EL (cell line): Measurements from ENCODE around the gene ZFP92.

Experiments used
- DNase-seq: peaks from one replicate; pipeline ENCODE4 v3.0.0-alpha.2; 2016

The ZFP92 gene

GRCh38 chrX:153457827-153458466 is 46.7 kb downstream of the ZFP92 start:
- DNase-seq, result no peak

- DNase-seq, result no peak
Measured at GRCh38 chrX:153458476-153458875, 47.2 kb downstream of the ZFP92 start.

DNA sequence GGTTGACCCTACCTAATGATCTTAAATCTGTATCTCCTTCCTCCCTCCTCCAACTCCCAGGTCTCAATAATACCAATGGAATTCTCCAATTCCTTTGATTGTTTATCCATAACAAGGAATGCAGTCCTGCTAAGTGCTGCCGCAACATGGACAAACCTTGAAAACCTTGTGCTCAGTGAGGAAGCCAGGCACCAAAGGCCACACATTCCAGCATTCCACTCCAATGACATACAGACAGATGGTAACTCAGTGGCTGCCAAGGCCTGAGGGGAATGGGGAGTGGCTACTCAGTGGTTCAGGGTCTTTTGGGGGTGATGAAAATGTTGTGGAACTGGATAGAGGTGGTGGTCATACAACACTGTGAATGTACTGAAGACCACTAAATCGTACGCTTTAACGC is 48.7 kb downstream of the ZFP92 start:
- peak; percentile 83 for DNase-seq

GRCh38 chrX:153460826-153461225 is 49.6 kb downstream of the ZFP92 start:
- peak; percentile 43 for DNase-seq
